Liver (tissue), 3 donors: Measurements from ENCODE around the gene DCAF11.

Source experiments
- EGR1 ChIP-seq, 2 donors: IDR thresholded peaks; 2 replicates each; pipeline ENCODE4 v1.6.1; 2016 to 2018; ENCODE audit warnings: antibody characterized with exemption in 2 of 2, low read depth in 2 of 2
- GABPA ChIP-seq, 2 donors: IDR thresholded peaks in 1 of 2; conservative IDR thresholded peaks in 1 of 2; 2 replicates each; pipeline ENCODE4 v1.6.1; 2016; ENCODE audit warnings: antibody characterized with exemption in 2 of 2, mild to moderate bottlenecking in 1 of 2, moderate library complexity in 1 of 2
- JUND ChIP-seq, 2 donors: IDR thresholded peaks; 2 replicates each; pipeline ENCODE4 v1.6.1; 2016; ENCODE audit warnings: antibody characterized with exemption in 2 of 2
- NR2F2 ChIP-seq: IDR thresholded peaks from 2 replicates; pipeline ENCODE4 v1.6.1; 2016; ENCODE audit warnings: antibody characterized with exemption
- REST ChIP-seq: IDR thresholded peaks from 2 replicates; pipeline ENCODE4 v1.6.1; 2016; ENCODE audit warnings: antibody characterized with exemption, mild to moderate bottlenecking
- RXRA ChIP-seq, 2 donors: IDR thresholded peaks; 2 replicates each; pipeline ENCODE4 v1.6.1; 2017 to 2018; ENCODE audit warnings: antibody characterized with exemption in 2 of 2, mild to moderate bottlenecking in 1 of 2
- TAF1 ChIP-seq: conservative IDR thresholded peaks from 2 replicates; pipeline ENCODE4 v1.6.1; 2016; ENCODE audit warnings: antibody characterized with exemption, mild to moderate bottlenecking
- TF ChIP-seq, protein P1 (sequence below): fragments of 150-350 bp; IDR thresholded peaks from 2 replicates; pipeline ENCODE4 v1.5.1; 2017; ENCODE audit warnings: improper control_type of control experiment, low read depth, low read length; ENCODE audit not compliant: missing input control
- TF ChIP-seq, protein P2 (sequence below): IDR thresholded peaks from 2 replicates; pipeline ENCODE4 v1.6.1; 2016; ENCODE audit warnings: antibody characterized with exemption
- TF ChIP-seq, protein P3 (sequence below): IDR thresholded peaks from 2 replicates; pipeline ENCODE4 v1.6.1; 2016; ENCODE audit warnings: antibody characterized with exemption
- donor health status: healthy.
- donor health status: healthy.

GRCh38 chr14:24080888-24081738 is 33.5 kb upstream of the DCAF11 start:
- TF ChIP-seq, protein P1, sequence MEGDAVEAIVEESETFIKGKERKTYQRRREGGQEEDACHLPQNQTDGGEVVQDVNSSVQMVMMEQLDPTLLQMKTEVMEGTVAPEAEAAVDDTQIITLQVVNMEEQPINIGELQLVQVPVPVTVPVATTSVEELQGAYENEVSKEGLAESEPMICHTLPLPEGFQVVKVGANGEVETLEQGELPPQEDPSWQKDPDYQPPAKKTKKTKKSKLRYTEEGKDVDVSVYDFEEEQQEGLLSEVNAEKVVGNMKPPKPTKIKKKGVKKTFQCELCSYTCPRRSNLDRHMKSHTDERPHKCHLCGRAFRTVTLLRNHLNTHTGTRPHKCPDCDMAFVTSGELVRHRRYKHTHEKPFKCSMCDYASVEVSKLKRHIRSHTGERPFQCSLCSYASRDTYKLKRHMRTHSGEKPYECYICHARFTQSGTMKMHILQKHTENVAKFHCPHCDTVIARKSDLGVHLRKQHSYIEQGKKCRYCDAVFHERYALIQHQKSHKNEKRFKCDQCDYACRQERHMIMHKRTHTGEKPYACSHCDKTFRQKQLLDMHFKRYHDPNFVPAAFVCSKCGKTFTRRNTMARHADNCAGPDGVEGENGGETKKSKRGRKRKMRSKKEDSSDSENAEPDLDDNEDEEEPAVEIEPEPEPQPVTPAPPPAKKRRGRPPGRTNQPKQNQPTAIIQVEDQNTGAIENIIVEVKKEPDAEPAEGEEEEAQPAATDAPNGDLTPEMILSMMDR = no peak
- TF ChIP-seq TAF1 (no peak), EGR1 (IDR thresholded peaks at IDR 0.05; ENCODE audit: low read depth in 2 of 2) (no peak), JUND (IDR thresholded peaks at IDR 0.05) (no peak), RXRA (IDR thresholded peaks at IDR 0.05) (no peak), REST (no peak), GABPA (IDR thresholded peaks at IDR 0.05 in 1 of 2, conservative IDR thresholded peaks at IDR 0.05 in 1 of 2) (no peak), NR2F2 (no peak)
- TF ChIP-seq, protein P2, sequence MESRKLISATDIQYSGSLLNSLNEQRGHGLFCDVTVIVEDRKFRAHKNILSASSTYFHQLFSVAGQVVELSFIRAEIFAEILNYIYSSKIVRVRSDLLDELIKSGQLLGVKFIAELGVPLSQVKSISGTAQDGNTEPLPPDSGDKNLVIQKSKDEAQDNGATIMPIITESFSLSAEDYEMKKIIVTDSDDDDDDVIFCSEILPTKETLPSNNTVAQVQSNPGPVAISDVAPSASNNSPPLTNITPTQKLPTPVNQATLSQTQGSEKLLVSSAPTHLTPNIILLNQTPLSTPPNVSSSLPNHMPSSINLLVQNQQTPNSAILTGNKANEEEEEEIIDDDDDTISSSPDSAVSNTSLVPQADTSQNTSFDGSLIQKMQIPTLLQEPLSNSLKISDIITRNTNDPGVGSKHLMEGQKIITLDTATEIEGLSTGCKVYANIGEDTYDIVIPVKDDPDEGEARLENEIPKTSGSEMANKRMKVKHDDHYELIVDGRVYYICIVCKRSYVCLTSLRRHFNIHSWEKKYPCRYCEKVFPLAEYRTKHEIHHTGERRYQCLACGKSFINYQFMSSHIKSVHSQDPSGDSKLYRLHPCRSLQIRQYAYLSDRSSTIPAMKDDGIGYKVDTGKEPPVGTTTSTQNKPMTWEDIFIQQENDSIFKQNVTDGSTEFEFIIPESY = no peak
- TF ChIP-seq, protein P3, sequence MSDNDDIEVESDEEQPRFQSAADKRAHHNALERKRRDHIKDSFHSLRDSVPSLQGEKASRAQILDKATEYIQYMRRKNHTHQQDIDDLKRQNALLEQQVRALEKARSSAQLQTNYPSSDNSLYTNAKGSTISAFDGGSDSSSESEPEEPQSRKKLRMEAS = no peak
